ENCODE data around the gene FAM20C. TPM values are rescaled to one million over a fixed set of nuclear protein-coding genes. Genes with fewer than 3 reads are reported as not detected.

Gene FAM20C
- total RNA-seq, 1 experiment from 2014 or later, result 62.4 TPM

- no peak for TF ChIP-seq REST (IDR thresholded peaks at IDR 0.05; ENCODE audit: insufficient read depth in 1 of 2, low read depth in 2 of 2, low read length in 1 of 2)
- no peak for TF ChIP-seq SIN3A (IDR thresholded peaks at IDR 0.05; ENCODE audit: borderline replicate concordance, insufficient read depth, low read depth, low read length)
- TF ChIP-seq POLR2AphosphoS5 (IDR thresholded peaks at IDR 0.05; ENCODE audit: low read depth, low read length), result no peak
- TF ChIP-seq TCF7L2 (IDR thresholded peaks at IDR 0.05; ENCODE audit: low read depth, low read length), result no peak
- no peak for TF ChIP-seq CTCF (IDR thresholded peaks at IDR 0.05)
- BruUV-seq (replicated peaks), result no TSS peak
- Histone ChIP-seq H3K27ac (ENCODE audit: low read length) (no peak overlapping the region), H3K4me3 (ENCODE audit: low read depth in 2 of 2, low read length in 2 of 2) (no peak overlapping the region), H3K9me3 (ENCODE audit: control insufficient read depth, insufficient read depth, low read depth, low read length) (no peaks in the 10 kb centered on the region), H3K36me3 (ENCODE audit: control insufficient read depth, insufficient read depth, low read length) (no peaks in the 10 kb centered on the region), H3K27me3 (ENCODE audit: control insufficient read depth, insufficient read depth, low read length) (no peaks in the 10 kb centered on the region), H3K4me1 (ENCODE audit: control insufficient read depth, insufficient read depth, low read length) (no peaks in the 10 kb centered on the region)
- DNase-seq (ENCODE audit: low read depth, low spot score) (no peak), ATAC-seq (no peak)
- intact Hi-C loops (cut with micrococcal nuclease; ENCODE audit: unreplicated experiment) (no loop called here), in situ Hi-C loops (cut with HindIII; ENCODE audit: low pct_unique_long_range_greater_than_20kb, low sequenced_read_pairs) (no loop called here)
- CTCF ChIA-PET, result no interaction called here
- POLR2A ChIA-PET, result no interaction called here
Observed at GRCh38 chr7:252216-252965, 60.0 kb downstream of the FAM20C start.

GRCh38 chr7:252981-253380 is 60.6 kb downstream of the FAM20C start:
- DNase-seq (ENCODE audit: low read depth, low spot score) (no peak), ATAC-seq (0 out of 2 replicates have a peak, but pooled peaks have one; percentile 22)
- TF ChIP-seq SIN3A (IDR thresholded peaks at IDR 0.05; ENCODE audit: borderline replicate concordance, insufficient read depth, low read depth, low read length), result no peak
- TF ChIP-seq TCF7L2 (IDR thresholded peaks at IDR 0.05; ENCODE audit: low read depth, low read length), result no peak
- no peak for TF ChIP-seq REST (IDR thresholded peaks at IDR 0.05; ENCODE audit: insufficient read depth in 1 of 2, low read depth in 2 of 2, low read length in 1 of 2)
- TF ChIP-seq POLR2AphosphoS5 (IDR thresholded peaks at IDR 0.05; ENCODE audit: low read depth, low read length), result no peak
- no peak for TF ChIP-seq CTCF (IDR thresholded peaks at IDR 0.05)
- H3K27me3 ChIP-seq (ENCODE audit: control insufficient read depth, insufficient read depth, low read length), result no peaks in the 10 kb centered on the region
- H3K4me3 ChIP-seq (ENCODE audit: low read depth in 2 of 2, low read length in 2 of 2), result no peak overlapping the region
- in situ Hi-C loops (cut with HindIII; ENCODE audit: low pct_unique_long_range_greater_than_20kb, low sequenced_read_pairs), result no loop called here
- H3K4me1 ChIP-seq (ENCODE audit: control insufficient read depth, insufficient read depth, low read length), result no peaks in the 10 kb centered on the region
- ChIA-PET CTCF (no interaction called here), POLR2A (no interaction called here)
- intact Hi-C loops (cut with micrococcal nuclease; ENCODE audit: unreplicated experiment), result no loop called here
- no TSS peak for BruUV-seq (replicated peaks)
- no peaks in the 10 kb centered on the region for H3K36me3 ChIP-seq (ENCODE audit: control insufficient read depth, insufficient read depth, low read length)
- no peak overlapping the region for H3K27ac ChIP-seq (ENCODE audit: low read length)
- H3K9me3 ChIP-seq (ENCODE audit: control insufficient read depth, insufficient read depth, low read depth, low read length), result no peaks in the 10 kb centered on the region

Measured in Panc1 (cell line).